ENCODE data around the gene SSH2. TPM values are rescaled to one million over a fixed set of nuclear protein-coding genes. Genes with fewer than 3 reads are reported as not detected.

SSH2 gene
- total RNA-seq, 1 donor from 2014 or later: 21.9 TPM

GRCh38 chr17:29608986-29609385 is 321.0 kb downstream of the SSH2 start:
- no peaks in the 10 kb centered on the region for H3K4me1 Mint-ChIP-seq (ENCODE audit: unreplicated experiment)
- no peak overlapping the region for H3K4me3 Mint-ChIP-seq (ENCODE audit: unreplicated experiment)
- no peak overlapping the region for H3K27ac Mint-ChIP-seq (ENCODE audit: unreplicated experiment)
- no peak for DNase-seq (ENCODE audit: extremely low spot score, unreplicated experiment)
- H3K9me3 Mint-ChIP-seq (ENCODE audit: unreplicated experiment): no peaks in the 10 kb centered on the region
- no peaks in the 10 kb centered on the region for H3K27me3 Mint-ChIP-seq (ENCODE audit: unreplicated experiment)
- H3K36me3 Mint-ChIP-seq (ENCODE audit: unreplicated experiment): peaks cover 2% of the 10 kb centered on the region
- no peak for TF ChIP-seq CTCF (IDR thresholded peaks at IDR 0.05)

- no peak for DNase-seq (ENCODE audit: extremely low spot score, unreplicated experiment)
- Mint-ChIP-seq H3K4me1 (ENCODE audit: unreplicated experiment) (peaks cover 7% of the 10 kb centered on the region), H3K36me3 (ENCODE audit: unreplicated experiment) (no peaks in the 10 kb centered on the region), H3K27me3 (ENCODE audit: unreplicated experiment) (no peaks in the 10 kb centered on the region), H3K9me3 (ENCODE audit: unreplicated experiment) (no peaks in the 10 kb centered on the region), H3K27ac (ENCODE audit: unreplicated experiment) (no peak overlapping the region), H3K4me3 (ENCODE audit: unreplicated experiment) (no peak overlapping the region)
- no peak for TF ChIP-seq CTCF (IDR thresholded peaks at IDR 0.05)
Observed at GRCh38 chr17:29607557-29608195, 322.4 kb downstream of the SSH2 start.

- DNase-seq (ENCODE audit: extremely low spot score, unreplicated experiment): no peak
- Mint-ChIP-seq H3K4me1 (ENCODE audit: unreplicated experiment) (peaks cover 13% of the 10 kb centered on the region), H3K27ac (ENCODE audit: unreplicated experiment) (no peak overlapping the region), H3K36me3 (ENCODE audit: unreplicated experiment) (no peaks in the 10 kb centered on the region), H3K27me3 (ENCODE audit: unreplicated experiment) (no peaks in the 10 kb centered on the region), H3K9me3 (ENCODE audit: unreplicated experiment) (no peaks in the 10 kb centered on the region), H3K4me3 (ENCODE audit: unreplicated experiment) (no peak overlapping the region)
- TF ChIP-seq CTCF (IDR thresholded peaks at IDR 0.05): no peak
Observed at GRCh38 chr17:29603109-29603674, 326.8 kb downstream of the SSH2 start.

GRCh38 chr17:29597361-29598172 is 332.5 kb downstream of the SSH2 start:
- DNase-seq (ENCODE audit: extremely low spot score, unreplicated experiment): no peak
- Mint-ChIP-seq H3K36me3 (ENCODE audit: unreplicated experiment) (no peaks in the 10 kb centered on the region), H3K9me3 (ENCODE audit: unreplicated experiment) (no peaks in the 10 kb centered on the region), H3K27ac (ENCODE audit: unreplicated experiment) (peak overlapping the region; percentile 47), H3K4me1 (ENCODE audit: unreplicated experiment) (peaks cover 49% of the 10 kb centered on the region), H3K27me3 (ENCODE audit: unreplicated experiment) (no peaks in the 10 kb centered on the region), H3K4me3 (ENCODE audit: unreplicated experiment) (no peak overlapping the region)
- TF ChIP-seq CTCF (IDR thresholded peaks at IDR 0.05): no peak

- TF ChIP-seq CTCF (IDR thresholded peaks at IDR 0.05): no peak
- DNase-seq (ENCODE audit: extremely low spot score, unreplicated experiment): no peak
- no peak overlapping the region for H3K4me3 Mint-ChIP-seq (ENCODE audit: unreplicated experiment)
- no peaks in the 10 kb centered on the region for H3K9me3 Mint-ChIP-seq (ENCODE audit: unreplicated experiment)
- H3K4me1 Mint-ChIP-seq (ENCODE audit: unreplicated experiment): peaks cover 55% of the 10 kb centered on the region
- H3K27me3 Mint-ChIP-seq (ENCODE audit: unreplicated experiment): no peaks in the 10 kb centered on the region
- H3K27ac Mint-ChIP-seq (ENCODE audit: unreplicated experiment): no peak overlapping the region
- no peaks in the 10 kb centered on the region for H3K36me3 Mint-ChIP-seq (ENCODE audit: unreplicated experiment)
Observed at GRCh38 chr17:29596811-29597210, 333.2 kb downstream of the SSH2 start.

Data from osteocyte (in vitro differentiated cells).